ENCODE results near the gene OR4K17.
"Not testable (repeated sequence)": the region's sequence is repeated elsewhere in the genome, so short reads cannot be mapped to it uniquely, and the experiment has no call there.

Gene OR4K17, protein sequence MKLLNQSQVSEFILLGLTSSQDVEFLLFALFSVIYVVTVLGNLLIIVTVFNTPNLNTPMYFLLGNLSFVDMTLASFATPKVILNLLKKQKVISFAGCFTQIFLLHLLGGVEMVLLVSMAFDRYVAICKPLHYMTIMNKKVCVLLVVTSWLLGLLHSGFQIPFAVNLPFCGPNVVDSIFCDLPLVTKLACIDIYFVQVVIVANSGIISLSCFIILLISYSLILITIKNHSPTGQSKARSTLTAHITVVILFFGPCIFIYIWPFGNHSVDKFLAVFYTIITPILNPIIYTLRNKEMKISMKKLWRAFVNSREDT

DNA sequence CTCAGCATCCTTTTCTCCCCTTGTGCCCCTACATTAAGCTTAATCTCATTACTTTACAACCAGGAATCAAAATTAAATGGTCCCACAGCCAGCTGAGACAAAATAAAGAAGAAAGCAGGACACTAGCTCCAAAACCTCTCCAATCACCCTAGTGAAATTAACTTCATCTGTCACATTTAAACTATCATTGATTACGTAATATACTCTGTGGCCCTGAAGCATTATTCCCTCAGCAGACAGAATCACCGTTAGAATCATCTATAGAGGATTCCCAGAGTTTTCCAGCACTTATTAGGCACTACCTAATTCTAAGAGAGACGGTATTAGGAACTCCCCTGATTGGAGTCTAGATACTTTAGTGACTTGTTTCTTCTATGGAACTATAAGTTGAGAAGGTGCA, at the start of gene OR4K17:
Gene OR4K17 (plus strand): TSS at position 302 of the 400 bp plus-strand sequence. CDS start 6,761 bp downstream, outside the sequence.
- no peak for DNase-seq

DNA sequence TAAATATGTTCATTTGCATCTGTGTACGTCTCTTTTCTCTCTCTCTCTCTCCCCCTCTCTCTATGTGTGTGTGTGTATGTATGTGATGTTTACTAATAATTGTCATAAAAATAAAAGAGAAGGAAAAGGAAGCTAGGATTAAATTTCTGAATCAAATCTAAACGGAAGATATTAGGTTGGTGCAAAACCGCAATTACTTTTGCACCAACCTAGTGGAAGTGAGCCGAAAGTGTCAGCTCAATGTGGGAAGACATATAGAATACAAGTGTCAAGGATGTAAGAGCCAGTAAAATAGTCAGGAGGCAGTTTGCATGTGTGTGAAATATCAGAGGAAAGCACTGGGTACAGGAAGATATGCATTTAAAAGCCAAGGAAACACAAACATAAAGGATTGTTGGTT, 18.5 kb upstream of the OR4K17 start:
- DNase-seq = no peak

DNA sequence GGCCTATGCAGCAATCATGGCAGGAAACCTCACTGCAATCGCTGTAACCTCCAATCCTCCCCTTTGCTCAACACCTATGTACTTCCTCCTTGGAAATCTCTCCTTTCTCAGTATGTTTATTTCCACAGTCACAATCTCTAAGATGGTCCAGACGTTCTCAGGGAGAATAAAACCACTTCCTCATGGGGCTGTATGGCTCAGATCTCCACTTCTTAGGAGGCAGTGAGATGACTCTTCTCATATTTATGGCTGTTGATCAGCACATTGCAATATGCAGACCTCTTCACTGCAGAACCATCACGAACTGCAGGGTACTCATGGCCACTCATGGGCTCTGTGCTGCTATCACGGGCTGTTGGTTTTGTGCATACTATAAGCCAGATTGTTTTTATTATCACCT, 17.1 kb upstream of the OR4K17 start:
- DNase-seq = no peak

DNA sequence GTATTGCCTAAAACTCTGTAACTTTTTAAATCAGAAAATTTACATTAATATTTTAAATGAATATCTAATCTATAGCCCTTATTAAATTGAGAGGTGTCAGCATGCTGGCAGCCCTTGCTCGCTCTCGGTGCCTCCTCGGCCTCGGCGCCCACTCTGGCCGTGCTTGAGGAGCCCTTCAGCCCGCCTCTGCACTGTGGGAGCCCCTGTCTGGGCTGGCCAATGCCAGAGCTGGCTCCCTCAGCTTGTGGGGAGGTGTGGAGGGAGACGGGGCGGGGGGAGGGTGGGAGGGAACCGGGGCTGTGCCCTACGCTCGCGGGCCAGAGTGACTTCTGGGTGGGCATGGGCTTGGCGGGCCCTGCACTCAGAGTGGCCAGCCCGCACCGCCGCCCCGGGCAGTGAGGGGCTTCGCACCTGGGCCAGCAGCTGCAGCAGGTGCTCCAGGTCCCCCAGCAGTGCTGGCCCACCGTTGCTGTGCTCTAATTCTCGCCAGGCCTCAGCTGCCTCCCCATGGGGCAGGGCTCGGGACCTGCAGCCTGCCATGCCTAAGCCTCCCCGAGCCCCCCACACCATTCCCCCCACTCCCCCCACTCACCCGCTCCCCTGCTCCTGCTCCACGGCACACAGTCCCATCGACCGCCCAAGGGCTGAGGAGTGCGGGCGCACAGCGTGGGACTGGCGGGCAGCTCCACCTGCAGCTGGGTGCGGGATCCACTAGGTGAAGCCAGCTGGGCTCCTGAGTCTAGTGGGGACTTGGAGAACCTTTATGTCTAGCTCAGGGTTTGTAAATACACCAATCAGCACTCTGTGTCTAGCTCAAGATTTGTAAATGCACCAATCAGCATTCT, 11.4 kb upstream of the OR4K17 start:
- not testable (repeated sequence) for DNase-seq

DNA sequence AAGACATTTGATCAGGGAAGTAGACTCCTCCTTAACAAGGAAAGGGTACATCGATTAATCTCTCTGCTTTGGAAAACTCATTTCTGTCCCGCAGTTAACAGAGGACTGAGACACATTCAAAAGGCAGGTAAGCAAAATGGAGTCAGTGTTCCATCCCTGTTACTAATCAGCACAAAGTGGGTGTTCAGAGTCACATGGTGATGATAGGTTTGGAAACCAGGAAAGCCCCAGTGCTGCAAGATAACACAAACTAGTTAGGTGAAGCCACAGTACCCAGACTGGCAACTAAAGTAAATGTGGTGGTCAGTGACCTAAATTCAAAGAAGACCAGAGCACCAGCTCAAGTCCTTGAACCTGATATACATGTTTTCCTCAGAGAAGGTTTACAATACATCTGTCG, 1.8 kb downstream of the OR4K17 start:
- DNase-seq = peak in 1 of 3 donors; percentile 0

DNA sequence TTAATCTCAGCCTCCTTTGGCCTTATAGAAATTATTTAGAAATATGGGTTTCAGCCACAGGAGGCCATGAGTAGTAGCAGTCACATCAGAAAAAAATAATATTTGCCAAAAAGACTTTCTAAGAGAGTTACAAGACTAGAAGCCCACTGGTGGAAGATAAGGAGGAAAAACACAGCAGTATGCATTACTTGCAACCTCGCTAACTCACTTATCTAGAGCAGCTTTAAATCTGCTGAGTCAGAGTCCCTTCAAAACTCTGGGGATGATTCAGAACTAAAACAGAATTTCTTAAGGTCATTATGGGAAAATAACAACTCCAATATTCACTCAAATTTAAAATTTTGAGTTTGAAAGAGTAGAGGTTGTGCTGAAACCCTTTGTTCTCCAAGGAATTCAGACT, 6.2 kb downstream of the OR4K17 start:
- DNase-seq = no peak

DNA sequence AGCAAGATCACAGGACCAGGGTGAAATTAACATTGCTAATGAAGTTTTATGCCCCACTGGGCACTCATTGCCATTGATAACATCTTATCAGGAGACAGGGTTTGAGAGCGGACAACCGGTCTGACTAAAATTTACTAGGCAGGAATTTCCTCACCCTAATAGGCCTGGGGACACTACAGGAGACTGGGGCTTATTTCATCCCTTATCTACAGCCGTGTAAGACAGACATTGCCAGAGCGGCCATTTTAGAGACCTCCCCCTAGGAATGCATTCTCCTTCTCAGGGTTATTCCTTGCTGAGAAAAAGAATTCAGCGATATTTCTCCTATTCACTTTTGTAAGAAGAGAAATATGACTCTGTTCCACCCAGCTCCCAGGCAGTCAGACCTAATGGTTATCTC, 8.3 kb downstream of the OR4K17 start:
- no peak for DNase-seq

DNA sequence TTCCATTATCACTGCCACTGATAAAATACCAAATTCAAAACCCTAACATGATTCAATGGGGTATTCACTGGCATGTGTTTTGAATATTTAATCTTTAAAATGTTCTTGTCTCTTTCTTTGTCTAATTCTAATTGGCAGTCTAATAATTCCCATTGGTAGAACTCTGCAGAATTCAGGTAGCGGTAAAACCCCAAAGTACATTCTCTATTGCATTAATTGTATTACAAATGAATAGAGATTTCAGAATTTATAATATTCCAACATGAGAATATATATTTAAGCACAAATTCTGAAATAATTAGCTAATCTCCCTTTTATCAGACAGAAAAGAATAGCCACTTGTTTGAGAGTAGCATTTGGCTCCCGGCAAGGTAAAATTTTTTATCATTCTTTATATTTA, 28.0 kb downstream of the OR4K17 start, which contains the start of gene OR4N5:
Gene OR4N5 (plus strand): TSS at position 301 of the 400 bp plus-strand sequence. CDS start 4,916 bp downstream, outside the sequence.
- no peak for DNase-seq

DNA sequence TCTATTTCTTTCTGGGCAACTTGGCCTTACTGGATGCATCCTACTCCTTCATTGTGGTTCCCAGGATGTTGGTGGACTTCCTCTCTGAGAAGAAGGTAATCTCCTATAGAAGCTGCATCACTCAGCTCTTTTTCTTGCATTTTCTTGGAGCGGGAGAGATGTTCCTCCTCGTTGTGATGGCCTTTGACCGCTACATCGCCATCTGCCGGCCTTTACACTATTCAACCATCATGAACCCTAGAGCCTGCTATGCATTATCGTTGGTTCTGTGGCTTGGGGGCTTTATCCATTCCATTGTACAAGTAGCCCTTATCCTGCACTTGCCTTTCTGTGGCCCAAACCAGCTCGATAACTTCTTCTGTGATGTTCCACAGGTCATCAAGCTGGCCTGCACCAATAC, 33.4 kb downstream of the OR4K17 start:
- DNase-seq = no peak

DNA sequence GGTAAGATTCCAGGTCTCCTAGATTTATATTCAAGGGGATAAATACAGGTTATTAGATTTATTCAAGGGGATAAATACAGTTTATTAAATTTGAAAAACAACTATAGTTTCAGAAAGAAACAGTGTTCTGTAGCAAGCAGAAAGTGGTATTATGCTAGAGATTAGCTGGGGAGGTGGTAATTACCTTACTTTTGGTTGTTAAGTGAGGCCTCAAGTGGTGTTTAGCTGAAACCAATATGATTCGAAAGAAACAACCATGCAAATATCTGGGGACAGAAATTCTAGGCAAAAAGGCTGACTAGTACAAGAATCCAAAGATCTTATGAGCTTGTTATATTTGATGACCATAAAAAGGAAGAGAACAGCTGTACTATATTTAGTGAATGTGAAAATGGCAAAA, 34.3 kb downstream of the OR4K17 start:
- DNase-seq = no peak

DNA sequence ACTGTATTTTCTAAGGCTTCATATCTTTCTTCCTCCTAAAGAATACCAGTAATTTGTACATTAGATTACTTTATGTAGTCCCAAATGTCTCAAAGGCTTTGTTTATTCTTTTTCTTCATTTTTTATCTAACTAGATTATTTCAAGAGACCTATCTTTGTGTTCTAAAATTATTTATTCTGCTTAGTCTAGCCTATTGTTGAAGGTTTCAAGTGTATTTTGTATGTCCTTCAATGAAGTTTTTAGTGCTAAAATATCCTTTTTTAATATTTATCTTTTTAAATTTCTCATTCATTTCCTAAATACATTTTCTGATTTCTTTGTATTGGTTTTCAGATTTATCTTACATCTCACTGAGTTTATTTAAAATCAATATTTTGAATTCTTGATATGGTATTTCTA, 53.9 kb downstream of the OR4K17 start:
- DNase-seq = no peak

DNA sequence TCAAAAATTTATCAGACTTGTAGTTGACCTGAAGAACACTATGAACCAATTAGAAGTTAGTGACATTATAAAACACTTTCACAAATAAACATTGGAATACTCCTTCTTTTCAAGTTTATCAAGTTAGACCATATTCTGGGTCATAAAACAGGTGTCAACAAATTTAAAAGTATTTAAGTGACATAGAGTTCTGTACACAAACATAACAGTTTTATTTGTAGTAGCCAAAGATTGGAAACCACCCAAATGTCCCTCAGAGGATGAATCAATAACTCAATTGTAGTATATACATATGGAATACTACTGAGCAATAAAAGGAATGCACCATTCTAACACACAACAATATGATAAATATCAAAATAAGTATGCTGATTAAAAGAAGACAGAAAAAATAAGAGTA, 56.6 kb downstream of the OR4K17 start:
- no peak for DNase-seq

DNA sequence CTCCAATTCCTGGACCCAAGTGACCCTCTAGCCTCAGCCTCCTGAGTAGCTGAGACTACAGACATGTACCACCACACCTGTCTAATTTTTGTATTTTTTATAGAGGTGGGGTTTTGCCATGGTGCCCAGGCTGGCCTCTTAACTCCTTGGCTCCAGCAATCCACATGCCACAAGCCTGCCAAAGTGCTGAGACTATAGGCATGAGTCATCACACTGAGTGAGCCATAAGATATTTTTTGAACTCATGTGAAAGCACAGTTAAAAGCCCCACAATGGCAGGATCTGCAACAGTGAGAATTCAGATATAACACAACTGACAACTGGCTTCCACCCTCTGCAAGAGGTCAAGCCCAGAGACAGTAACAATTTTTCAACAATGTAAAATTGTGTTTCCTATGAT, 59.3 kb downstream of the OR4K17 start:
- DNase-seq = peak; percentile 3 to 28 (median 23)
